NCI-H748 treated with DMSO at 0.1 percent for 48 hours (cell line): Measurements from ENCODE around the gene EGR1.
"Not testable (repeated sequence)": the region's sequence is repeated elsewhere in the genome, so short reads cannot be mapped to it uniquely, and the experiment has no call there.

Experiments used
- DNase-seq: peaks from one replicate; lab custom pipeline; 2025; lab: John Stamatoyannopoulos, UW

Gene EGR1

DNA sequence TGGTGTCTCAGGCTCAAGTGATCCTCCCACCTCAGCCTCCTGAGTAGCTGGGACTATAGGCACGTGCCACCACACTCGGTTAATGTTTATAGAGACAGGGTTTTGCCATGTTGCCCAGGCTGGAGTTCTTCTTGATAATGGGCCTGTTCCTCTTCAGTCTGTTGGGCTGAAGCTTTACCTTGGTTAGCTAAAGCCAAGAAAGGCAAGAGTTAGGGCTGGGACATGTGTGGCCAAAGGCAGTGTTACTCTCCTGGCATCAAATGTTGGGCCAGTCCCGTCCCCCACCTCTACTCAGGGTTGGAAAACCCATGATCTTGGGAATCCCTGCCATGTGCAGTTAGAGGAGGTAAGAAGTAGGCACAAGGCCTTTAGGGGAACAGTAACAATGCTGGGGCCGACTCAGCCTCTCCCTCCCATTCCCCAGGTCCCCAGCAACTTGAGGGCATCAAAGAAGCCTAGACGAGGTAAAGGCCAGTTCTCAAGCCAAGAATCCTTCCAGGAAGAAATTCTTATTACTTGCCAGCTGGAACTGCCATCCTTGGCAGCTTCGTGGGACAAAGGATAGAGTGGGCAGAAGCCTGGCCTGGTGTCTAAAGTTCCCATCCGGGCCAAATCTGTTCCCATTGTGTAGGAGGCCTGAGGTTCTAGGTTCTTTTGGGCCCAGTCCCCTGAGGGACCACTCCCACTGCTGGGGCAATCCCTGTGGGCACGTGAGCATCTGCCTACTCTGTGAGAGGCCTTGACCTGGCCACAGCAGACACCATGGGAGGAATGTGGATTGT, 4.5 kb downstream of the EGR1 start:
- no peak for DNase-seq

DNA sequence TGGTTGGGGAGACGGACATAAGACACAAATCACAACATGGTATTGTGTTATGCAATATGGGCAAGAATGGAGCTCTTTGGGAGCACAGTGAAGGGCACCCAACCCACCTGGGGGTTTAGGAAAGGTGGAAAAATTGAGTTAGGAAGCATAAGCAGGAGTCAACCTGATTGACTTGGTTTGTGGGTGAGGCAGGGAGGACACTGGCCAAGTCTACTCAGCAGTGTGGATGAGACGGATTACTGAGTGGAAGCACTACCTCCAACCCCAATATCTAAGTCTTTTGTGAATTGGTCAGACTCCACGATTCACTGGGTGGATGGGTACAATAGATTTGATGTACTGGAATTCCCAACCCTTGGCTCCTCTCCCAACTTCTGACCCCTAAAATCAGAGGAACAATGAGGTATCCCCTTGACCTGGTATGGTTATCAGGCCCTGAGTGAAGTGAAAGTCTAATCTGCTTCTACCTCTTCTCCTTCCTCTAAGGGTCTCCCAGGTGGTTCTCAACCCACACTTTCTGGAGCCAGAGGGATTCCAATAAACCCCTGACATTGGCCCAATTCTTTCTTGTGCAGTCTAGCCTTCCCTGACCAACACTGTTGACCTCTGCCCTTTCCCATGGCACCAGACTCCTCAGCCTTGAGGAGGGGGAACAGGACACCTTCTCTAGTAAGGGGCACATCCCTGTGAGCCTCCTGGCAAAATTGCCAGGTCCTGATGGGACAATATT, 5.2 kb downstream of the EGR1 start:
- no peak for DNase-seq

DNA sequence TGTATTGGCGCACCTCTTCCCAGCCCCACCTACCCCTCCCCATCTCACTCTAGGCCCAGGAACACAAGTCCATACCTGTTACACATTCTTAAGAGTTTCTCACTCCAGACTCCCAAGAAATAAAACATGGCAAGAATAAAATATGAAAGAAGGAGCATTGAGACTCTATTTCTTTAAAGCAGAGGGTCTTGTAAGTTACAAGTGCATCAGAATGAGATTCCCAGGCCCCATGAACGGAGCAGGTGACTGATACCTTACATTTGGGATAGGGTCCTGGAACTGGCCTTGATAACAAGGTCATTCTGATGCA, 5.7 kb downstream of the EGR1 start:
- DNase-seq: no peak

DNA sequence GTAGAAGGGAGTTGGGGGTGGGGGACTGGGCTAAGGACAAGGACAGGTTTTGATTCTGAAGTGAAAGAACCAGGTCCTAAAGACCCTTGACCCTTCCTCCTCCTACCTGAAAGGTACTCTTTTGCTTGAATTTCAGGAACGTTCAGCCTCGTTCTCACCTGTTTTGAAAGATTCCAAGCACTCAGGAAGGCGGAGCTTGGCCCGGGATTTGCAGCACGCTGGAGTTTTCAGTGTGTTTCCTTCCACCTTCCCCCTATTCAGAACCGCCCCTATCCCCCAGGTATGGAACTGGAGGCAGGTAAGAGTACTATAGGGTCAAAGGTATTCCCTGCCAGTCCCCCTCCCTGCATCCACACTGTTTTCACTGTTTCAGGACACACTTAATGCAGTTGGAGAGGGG, 7.1 kb downstream of the EGR1 start:
- no peak for DNase-seq

DNA sequence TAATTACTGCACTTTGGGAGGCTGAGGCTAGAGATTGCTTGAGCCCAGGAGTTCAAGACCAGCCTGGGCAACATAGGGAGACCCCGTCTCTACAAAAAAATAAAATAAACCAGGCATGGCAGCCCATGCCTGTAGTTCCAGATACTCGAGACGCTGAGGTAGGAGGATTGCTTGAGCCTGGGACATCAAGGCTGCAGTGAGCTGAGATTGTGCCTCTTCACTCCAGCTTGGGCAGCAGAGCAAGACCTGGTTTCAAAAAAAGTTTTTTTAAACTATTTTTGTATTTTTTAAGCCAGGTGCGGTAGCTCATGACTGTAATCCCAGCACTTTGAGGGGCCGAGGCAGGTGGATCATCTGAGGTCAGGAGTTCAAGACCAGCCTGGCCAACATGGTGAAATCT, 7.9 kb downstream of the EGR1 start:
- not testable (repeated sequence) for DNase-seq

DNA sequence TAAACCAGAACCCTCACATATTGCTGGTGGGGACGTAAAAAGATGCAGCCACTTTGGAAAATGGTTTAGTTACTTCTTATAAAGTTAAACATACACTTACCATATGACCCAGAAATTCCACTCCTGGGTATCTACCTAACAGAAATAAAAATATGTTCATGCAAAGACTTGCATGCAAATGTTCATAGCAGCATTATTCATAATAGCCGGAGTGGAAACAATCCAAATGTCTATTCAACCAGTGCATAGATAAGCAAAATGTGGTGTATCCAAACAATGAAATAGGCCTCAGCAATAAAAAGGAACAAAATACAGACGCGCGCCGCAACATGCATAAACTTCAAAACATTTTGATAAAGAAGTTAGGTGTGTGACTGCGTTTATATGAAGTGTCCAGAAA, 11.6 kb downstream of the EGR1 start:
- no peak for DNase-seq

DNA sequence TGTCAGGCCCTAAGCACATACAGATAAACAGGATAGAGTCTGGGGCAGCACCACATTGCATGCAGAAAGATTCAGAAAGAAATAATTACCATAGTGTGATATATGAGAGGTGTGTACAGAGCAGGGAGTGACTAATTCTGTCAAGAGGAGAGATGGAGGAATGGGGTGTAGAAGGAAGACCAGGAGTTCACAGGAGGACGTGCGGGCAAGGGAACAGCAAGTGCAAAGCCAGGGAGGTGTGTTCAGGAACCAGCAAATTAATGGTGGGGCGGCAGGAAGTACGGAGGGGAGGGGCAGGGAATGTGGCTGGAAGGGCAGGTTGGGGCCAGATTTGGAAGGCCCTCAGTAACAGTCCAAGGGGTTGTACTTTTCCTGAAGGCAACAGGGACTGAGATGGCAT, 17.4 kb downstream of the EGR1 start:
- no peak for DNase-seq

DNA sequence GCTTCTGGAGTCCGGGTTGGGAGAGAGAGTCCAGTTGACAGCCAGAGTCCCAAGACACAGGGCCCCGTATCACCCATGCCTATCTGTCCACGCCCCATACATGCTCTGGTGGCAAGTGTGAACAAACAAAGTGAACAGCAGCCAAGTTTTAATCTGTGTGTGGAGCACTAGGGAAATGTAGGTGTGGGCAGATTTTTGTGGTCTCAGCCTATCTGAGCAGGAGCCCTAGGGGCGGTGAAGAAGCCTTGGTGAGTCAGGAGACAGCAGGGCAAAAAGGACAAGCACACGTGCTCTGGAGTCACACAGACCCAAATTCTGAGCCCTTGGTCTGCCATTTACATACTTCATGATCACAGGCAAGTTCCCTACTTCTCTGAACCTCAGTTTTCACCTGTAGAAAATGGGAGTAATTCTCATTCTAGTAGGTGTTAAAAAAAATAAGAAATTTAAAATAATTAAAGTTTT, 23.2 kb downstream of the EGR1 start:
- DNase-seq: no peak

DNA sequence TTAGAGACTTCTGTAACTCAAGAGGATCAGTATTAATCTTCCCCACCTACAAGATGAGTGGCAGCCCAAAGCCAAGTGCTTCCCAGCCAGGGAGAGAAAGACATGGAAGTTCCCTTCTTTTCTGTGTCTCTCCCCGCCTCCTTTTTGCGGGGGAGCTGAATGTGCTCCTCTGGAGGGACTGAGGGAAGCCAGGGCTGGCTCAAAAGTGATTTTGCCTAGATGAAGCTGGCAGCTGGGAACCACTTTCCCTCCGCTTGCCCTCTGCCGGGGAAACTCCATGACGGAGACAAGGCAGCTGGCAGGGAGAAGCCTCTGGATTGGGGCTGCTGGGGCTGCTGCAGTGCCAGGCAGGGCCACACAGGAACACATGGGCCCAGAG, 24.4 kb downstream of the EGR1 start:
- DNase-seq: no peak

DNA sequence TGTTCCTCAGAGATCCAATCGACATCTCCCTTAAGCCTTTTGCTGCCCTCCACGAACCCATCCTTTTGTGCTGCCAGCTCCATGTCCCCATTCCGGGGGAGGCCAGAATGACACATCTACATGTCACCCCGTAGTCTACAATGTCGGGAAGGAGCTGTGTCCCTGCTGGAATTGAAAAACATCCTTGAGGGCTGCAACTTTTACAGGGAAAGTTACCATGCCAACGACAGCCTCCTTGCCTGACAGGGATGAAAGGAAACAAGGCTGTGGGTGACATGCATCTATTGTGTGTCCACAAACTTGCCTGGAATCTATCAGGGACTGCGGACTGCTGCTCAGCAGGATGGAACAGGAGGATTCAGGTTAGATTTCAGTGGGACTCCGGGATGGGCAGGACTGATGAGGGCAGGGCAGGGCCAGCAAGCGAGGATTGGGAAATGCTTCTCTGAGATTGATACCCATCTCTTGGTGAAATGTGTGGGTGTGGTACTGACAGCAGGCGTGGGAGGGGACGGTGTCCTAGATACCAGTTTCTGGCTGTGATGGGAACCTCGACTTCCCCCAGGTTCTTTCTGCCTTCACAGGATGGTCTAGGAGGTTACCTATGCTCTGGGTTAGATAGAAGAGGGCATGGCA, 25.5 kb downstream of the EGR1 start:
- DNase-seq: no peak

DNA sequence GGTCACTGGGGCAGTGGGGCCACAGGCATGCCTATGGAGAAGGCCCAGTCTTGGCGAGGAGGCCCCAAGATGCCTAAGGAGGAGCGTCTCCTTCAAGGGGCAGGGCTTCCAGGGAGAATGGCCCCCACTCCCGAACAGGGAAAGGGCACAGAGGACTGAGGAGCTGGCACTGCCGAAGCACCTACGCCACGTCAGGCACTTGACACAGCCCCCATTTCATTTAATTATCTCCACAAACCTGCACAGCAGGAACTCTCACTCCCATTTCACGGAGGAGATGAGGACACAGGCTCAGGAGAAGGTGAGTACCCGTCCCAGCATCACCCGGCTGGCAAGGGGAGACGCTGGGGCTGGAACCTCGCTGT, 26.0 kb downstream of the EGR1 start:
- no peak for DNase-seq

DNA sequence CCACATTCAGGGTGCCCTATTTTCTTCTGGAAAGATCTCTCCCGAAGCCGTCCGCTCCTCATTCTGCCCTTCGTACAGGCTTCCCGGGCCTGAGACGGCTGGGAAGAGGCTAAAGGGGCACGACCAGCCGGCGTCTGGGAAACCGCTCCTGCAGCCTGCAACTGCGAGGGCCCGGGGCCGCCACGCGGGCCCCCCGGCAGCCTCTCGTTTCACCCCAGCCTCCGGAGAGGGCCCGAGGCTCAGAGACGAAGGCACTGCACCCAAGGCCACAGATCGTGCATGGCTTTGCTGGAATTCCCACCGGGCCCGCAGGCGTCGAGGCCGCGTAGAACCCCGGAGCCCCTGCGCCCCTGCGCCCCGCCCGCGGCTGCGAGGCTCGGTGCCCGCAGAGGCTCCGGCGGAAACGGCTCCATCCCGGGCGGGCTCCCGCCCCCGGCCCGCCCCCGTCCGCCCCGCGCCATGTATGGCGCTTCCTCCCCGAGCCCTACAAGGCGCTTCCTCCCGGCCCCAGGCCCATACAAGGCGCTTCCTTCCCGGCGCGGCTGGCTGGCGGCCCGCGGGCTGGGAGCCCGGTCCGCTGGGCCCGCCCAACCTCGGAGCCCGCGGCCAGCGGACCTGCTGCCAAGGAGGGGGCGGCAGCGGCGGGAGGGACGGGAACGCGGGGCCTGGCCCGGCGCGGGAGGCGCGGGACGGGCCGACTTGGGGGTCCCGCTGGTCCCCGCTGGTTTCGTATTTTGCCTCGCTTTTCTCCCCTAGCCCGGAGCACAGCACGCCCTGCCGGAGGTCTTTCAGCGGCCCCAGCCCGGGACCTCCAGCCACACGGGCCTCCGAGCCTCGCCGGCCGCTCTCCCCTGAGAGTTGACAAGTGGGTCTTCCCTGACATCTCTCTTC, 26.6 kb downstream of the EGR1 start:
- DNase-seq: peak; percentile 54

DNA sequence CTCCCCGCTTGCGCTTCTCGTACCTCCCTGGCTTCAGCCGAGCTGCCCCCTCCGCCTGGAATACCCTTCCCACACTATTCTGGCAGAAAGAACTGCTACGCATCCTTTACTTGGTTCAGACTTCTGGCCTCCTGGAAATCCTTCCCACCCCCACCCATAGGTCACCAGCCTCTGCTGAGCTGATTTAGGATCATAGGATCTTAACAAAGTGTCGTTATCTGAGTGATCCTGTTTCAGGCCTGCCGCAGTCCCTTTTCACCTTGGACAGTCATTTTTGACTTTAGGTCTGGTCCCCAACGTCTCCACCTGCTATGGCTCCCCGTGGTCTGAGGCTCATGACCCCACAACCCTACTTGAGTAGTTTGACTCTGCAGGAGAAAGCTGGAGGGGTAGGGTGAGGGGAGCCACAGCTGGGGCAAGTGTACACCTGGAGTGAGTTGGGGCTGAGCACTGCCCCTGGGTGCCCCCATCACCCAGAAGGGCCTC, 27.3 kb downstream of the EGR1 start:
- DNase-seq: no peak

DNA sequence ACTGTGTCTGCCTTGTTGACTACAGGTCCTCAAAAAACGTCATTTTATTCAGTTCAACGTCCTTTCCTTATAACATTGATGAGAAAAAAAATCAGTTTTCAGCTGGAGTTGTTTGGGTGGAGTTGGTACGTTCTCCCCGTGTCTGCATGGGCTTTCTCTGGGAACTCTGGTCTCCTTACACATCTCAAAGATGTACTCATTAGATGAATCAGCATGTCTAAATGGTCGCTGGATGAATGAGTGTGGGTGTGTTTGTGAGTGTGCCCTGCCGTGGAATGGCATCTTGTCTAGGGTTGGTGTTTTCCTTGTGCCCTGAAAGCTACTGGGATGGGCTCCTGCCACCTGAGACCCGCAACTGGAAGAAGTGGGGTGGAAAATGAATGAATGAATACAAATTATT, 30.1 kb downstream of the EGR1 start:
- DNase-seq: no peak

DNA sequence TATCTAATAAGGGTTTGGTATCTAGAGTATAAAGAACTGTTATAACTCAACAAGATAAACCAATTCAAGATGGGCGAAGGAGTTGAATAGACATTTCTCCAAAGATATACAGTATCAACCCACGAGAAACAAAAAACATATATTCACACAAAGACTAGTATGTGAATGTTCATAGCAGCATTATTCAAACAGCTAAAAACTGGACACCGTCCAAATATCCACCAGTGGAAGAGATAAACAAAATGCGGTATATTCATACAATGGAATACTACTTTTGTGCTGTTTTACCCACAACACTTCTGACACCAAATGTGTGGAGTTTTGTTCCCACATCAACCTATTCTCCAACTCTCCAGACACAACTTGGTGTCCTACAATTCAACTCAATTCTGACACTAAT, 33.1 kb downstream of the EGR1 start:
- no peak for DNase-seq

DNA sequence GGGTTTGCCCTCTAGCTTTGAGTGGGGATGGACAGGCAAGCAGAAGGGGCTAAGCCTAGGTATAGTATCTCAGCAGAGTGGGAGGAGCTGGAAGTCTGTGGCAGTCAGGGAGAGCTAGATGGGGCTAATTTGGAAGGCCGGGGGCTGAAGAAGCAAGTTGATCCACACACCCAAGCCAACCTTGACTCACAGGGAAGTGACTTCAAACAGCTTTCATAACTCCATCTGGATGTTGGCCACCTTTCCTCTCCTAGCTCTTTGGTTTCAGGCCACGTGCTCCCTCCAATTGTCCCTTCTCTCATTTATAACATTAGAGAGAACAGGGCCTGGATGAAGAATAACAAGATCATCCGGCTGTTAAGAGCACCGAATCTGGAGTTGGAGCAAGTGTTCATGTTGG, 36.8 kb downstream of the EGR1 start:
- DNase-seq: no peak

DNA sequence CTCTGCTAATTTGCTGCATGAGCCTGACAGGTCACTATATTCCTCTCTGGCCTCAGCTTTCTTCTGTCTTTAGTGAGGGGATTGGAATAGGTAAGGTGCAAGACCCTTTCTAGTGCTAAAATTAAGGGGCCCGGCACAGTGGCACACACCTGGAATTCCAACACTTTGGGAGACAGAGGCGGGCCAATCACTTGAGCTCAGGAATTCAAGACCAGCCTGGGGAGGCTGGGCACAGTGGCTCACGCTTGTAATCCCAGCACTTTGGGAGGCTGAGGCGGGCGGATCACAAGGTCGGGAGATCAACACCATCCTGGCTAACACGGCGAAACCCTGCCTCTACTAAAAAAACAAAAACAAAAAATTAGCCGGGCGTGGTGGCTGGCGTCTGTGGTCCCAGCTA, 37.2 kb downstream of the EGR1 start:
- DNase-seq: no peak

DNA sequence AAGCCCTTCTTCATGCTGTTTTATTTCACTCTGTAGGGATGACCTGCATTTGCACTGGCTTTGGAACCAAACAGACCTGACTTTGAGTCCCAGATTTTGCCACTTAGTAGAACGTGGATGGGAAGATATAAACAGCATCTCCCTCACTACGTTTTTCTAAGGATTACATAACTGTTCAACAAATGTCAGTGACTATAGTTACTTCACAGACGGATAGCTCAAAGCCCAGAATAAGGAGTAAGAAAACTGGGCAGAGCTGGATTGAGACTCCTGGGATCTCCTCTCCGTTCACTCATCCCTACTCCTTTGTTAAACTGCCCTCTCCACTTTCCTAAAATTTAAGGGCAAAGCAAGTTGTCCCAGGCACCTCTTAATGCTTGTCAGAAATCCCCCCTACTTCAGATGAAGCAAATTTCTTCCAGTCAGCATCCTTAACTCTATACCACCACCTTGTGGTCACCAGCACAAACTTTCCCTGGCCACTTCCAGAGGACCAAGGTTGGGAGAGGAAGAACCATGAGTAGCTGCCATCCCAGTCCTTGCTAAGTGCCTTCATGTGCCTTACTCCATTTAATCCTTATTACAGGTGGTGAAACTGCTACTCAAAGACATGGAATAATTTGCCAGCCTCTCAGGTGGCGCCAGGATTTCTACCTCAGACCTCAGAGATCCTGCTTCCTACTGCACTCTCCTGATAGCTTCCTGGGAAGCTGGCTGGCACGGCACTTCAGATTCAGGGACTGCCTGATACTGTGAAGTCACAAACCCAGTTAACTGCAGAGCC, 38.4 kb downstream of the EGR1 start:
- peak; percentile 59 for DNase-seq

DNA sequence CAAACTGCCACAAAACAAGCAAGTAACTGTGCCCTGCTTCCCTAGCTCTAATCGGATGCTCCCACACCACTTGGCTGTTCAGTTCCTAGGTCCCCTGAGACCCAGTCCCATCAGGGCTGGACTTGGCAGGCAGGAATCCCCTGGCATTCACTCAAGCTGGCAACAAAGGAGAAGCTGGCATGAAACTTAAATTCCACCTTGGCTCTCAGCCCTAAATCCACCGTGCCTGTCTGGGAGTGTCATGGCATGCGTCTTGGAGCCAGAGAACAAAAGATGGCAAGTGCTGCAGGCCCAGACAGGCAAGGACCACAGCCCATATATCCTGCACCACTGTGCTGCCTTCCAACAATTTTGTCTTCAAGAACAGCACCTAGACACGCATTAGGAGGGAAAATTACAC, 39.5 kb downstream of the EGR1 start:
- DNase-seq: no peak

DNA sequence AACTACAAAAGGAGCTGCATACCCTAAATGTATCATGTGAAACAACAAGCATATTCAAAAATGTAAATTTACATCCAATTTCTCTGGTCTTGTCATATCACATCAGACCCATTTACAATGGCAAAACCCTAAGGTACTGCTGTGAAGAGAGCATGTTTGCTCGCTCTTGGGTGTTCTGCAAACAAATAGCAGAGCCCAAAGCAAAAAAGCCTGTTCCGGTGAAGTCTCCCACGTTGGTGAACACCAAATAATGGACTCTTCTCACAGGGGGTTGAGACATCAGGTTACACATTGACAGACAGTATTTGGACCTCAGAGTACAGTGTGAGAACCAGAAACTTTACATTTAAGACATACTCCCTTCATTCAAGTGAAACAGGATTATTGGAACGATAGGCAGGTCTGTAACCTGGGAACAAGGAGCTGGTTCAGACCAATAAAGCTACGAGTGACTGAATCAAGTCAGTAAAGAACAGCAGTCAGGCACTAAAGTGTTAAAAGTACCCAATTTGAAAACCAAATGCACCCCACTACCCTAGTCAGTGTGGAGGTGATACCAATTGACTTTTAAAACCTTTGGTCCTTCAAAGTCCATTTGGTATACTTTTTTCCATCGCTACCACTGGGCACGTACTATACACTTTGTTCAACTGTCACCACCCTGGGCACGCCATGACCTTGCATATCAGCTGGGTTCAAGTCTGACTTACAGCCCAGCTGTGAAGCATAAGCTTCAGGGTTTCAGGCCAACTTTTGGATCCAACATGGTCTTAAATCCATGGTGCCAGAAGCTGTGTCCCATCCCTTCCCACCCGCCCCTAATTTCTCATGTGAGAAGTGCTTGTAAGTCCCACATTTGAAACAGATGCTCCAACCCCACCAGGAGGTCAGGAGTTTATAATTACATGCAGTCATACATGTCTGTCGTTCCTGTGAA, 41.4 kb downstream of the EGR1 start:
- no peak for DNase-seq
